BLaER1 treated with 17β-estradiol and CSF1 and Interleukin-3, amounts not matched to agents 10 nM and 100 nM (cell line): Measurements from ENCODE around the gene POTEF.
"Not testable (repeated sequence)": the region's sequence is repeated elsewhere in the genome, so short reads cannot be mapped to it uniquely, and the experiment has no call there.

Experiments used
- H3K27ac ChIP-seq, 11 experiments: shearing (Covaris generic); formaldehyde crosslinking; 2 replicates each; pipeline ENCODE4 v1.8.1; 2022
- H3K27me3 ChIP-seq, 11 experiments: shearing (Covaris generic); formaldehyde crosslinking; 2 replicates each; pipeline ENCODE4 v1.8.1; 2022
- H3K36me3 ChIP-seq, 11 experiments: shearing (Covaris generic); formaldehyde crosslinking; 2 replicates each; pipeline ENCODE4 v1.8.1; 2022
- H3K4me1 ChIP-seq, 10 experiments: shearing (Covaris generic); formaldehyde crosslinking; 2 replicates each; pipeline ENCODE4 v1.8.1; 2022
- H3K4me2 ChIP-seq, 11 experiments: shearing (Covaris generic); formaldehyde crosslinking; 2 replicates each; pipeline ENCODE4 v1.8.1; 2022
- H3K4me3 ChIP-seq, 10 experiments: shearing (Covaris generic); formaldehyde crosslinking; 2 replicates each; pipeline ENCODE4 v1.8.1; 2022
- H3K9ac ChIP-seq, 11 experiments: shearing (Covaris generic); formaldehyde crosslinking; 2 replicates each; pipeline ENCODE4 v1.8.1; 2022
- H3K9me3 ChIP-seq, 11 experiments: shearing (Covaris generic); formaldehyde crosslinking; replicated peaks in 1 of 11; 2 replicates each; pipeline ENCODE4 v1.8.1; 2022
- H4K20me1 ChIP-seq, 11 experiments: shearing (Covaris generic); formaldehyde crosslinking; 2 replicates each; pipeline ENCODE4 v1.8.1; 2022
- Cebpa-rat ChIP-seq, 11 experiments: shearing (Covaris generic); IDR thresholded peaks; 2 replicates each; pipeline ENCODE4 v1.8.1; 2022

POTEF gene

GRCh38 chr2:130135692-130136541 is 6.9 kb upstream of the POTEF start:
- no peak overlapping the region for H3K4me3 ChIP-seq

DNA sequence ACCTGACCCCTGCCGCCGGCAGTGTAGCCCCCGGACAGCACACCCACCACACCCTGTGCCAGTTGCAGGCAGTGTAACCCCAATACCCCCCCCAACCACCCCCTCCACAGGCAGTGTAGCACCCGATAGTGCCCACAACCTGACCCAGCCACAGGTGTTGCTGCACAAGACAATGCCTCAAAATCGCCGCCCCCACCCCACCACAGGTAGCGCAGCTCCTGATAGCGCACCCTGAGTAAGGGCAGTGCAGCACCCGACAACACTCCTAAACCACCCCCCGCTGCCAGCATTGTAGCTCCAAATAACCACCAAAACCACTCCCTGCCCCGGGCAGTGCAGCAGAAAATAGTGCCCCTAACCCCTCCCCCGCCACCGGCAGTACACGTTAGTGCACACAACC is 558 bp downstream of the POTEF start:
- not testable (repeated sequence) for H3K36me3 ChIP-seq, H3K9me3 ChIP-seq, H3K4me1 ChIP-seq, H3K9ac ChIP-seq, H3K4me3 ChIP-seq, H3K4me2 ChIP-seq, H3K27ac ChIP-seq, H4K20me1 ChIP-seq, H3K27me3 ChIP-seq

More at GRCh38 chr2:130135692-130136541, 6.9 kb upstream of the POTEF start:
- peaks cover 0 to 17% (median 11%) of the 10 kb centered on the region in 10 experiments; a peak in 9 of 20 replicates for H3K4me1 ChIP-seq
- TF ChIP-seq Cebpa-rat (IDR thresholded peaks at IDR 0.05), result no peak
- no peak overlapping the region for H3K9ac ChIP-seq
- H3K9me3 ChIP-seq, result no peaks in the 10 kb centered on the region
- no peaks in the 10 kb centered on the region for H3K27me3 ChIP-seq
- H3K27ac ChIP-seq, result no peak overlapping the region
- no peaks in the 10 kb centered on the region for H3K36me3 ChIP-seq
- H4K20me1 ChIP-seq, result no peaks in the 10 kb centered on the region
- peak overlapping the region in 4 of 11 experiments; percentile 5 to 12 (median 6); a peak in 4 of 22 replicates for H3K4me2 ChIP-seq

DNA sequence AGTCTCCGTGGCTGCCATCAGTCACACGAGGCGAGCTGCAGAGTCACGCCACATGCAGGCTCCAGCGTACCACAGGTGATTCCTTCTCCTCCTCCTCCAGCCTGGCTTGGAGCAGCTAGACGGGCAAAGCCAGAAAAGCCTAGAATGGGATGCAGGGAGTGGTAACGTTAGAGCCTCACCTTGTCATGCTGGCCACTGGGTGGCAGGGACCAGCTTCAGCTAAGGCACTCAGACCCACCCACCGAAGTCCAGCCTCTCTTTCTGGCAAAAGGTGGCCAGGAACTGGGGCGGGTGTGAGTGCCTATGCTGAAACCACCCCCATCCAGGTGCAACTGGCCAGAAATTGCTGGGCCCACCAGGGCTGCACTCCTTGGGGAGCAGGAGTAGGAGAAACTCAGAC is 1.3 kb downstream of the POTEF start:
- H3K4me3 ChIP-seq, H3K4me2 ChIP-seq, H3K27ac ChIP-seq, H3K9ac ChIP-seq, H3K9me3 ChIP-seq, H4K20me1 ChIP-seq, H3K27me3 ChIP-seq, H3K36me3 ChIP-seq, H3K4me1 ChIP-seq: not testable (repeated sequence)

- not testable (repeated sequence) for H3K9ac ChIP-seq, H4K20me1 ChIP-seq, H3K36me3 ChIP-seq, H3K9me3 ChIP-seq, H3K4me2 ChIP-seq, H3K27me3 ChIP-seq, H3K27ac ChIP-seq, H3K4me1 ChIP-seq, H3K4me3 ChIP-seq
Observed at GRCh38 chr2:130120924-130121323, 8.1 kb downstream of the POTEF start.

DNA sequence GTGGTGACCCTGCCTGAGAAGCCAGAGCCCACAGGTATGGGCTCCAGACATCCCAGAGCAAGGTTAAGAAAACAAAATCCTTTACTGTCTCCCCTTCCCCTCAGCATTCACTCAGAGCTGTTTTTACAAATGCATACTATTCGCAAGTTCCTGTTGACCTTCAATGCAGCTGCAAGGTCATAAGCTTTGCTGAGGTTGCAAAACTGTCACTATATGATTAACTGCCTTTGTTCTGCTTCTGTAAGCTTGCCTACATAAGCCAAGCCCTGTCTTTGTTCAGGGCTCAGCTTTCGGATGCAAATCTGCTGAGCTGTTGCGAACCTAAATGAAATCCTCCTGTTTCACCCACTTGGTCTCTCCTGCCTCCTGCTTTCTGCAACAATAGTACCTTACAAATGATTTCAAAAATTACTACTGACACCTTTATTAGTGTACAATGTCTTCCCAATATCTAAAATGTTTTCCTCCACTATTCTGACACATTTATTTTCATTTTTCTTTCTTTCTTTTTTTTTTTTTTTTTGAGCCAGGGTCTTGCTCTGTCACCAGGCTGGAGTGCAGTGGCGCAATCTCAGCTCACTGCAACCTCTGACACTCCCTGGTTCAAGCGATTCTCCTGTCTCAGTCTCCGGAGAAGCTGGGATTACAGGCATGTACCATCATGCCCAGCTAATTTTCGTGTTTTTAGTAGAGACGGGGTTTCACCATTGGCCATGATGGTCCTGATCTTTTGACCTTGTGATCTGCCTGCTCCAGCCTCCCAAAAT is 26.2 kb downstream of the POTEF start:
- H3K27ac ChIP-seq, H3K9ac ChIP-seq, H3K36me3 ChIP-seq, H3K4me3 ChIP-seq, H3K4me1 ChIP-seq, H4K20me1 ChIP-seq, H3K9me3 ChIP-seq, H3K4me2 ChIP-seq, H3K27me3 ChIP-seq: not testable (repeated sequence)

DNA sequence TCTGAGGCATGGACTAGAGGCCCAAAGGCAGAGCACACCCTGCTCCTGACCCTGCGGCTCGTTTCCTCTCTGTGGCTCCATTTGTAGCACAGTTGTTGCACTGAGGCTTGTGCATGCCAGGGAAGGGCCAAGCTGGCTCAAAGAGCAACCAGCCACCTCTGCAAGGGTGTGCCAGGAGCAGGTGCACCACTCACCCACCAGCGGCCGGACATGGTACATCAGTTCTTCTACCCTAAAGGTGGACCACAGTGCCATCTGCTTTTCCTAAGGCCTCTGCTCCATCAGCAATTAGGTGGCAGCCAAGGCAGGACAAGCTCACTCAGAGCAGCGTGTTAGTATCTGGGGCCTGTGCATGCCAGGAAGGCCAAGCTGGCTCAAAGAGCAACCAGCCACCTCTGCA is 66.4 kb downstream of the POTEF start:
- not testable (repeated sequence) for H3K4me1 ChIP-seq, H3K4me2 ChIP-seq, H3K27ac ChIP-seq, H3K27me3 ChIP-seq, H3K9me3 ChIP-seq, H3K4me3 ChIP-seq, H4K20me1 ChIP-seq, H3K9ac ChIP-seq, H3K36me3 ChIP-seq

GRCh38 chr2:130059982-130060381 is 69.0 kb downstream of the POTEF start:
- H4K20me1 ChIP-seq, H3K27me3 ChIP-seq, H3K9ac ChIP-seq, H3K36me3 ChIP-seq, H3K4me2 ChIP-seq, H3K27ac ChIP-seq, H3K4me1 ChIP-seq, H3K4me3 ChIP-seq, H3K9me3 ChIP-seq: not testable (repeated sequence)

GRCh38 chr2:130056336-130056735 is 72.7 kb downstream of the POTEF start:
- H3K27me3 ChIP-seq, H3K4me2 ChIP-seq, H3K9me3 ChIP-seq, H3K4me1 ChIP-seq, H3K4me3 ChIP-seq, H3K36me3 ChIP-seq, H4K20me1 ChIP-seq, H3K9ac ChIP-seq, H3K27ac ChIP-seq: not testable (repeated sequence)

DNA sequence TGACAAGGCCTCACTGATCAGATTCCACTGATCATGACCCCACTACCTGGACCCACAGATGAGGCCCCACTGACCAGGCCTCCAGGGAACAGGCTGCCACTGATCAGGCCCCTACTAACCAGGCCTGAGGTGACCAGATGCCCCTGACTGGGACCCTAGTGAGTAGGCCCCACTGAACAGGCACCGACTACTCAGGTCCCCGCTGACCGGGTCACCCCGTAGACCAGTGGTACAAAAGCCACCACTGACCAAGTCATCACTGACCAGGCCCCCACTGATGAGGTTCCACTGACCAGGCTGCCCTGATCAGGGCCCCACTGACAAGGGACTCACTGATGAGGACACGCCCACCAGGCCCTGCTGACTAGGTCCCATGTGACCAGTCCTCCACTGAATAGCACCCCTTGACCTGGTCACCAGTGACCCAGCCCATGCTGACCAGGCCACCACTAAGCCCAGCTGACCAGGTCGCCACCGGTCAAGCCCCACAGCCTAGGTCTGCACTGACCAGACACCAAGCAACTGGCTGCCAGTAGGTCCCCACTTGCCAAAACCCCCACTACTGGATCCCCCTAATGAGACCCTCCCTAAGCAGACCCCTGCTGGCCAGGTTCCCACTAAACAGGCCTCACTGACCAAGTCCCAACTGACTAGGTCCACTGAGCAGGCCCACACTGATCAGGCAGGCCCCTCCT is 75.7 kb downstream of the POTEF start:
- not testable (repeated sequence) for H3K27ac ChIP-seq, H3K27me3 ChIP-seq, H3K9ac ChIP-seq, H4K20me1 ChIP-seq, H3K4me2 ChIP-seq, H3K4me3 ChIP-seq, H3K4me1 ChIP-seq, H3K36me3 ChIP-seq, H3K9me3 ChIP-seq

DNA sequence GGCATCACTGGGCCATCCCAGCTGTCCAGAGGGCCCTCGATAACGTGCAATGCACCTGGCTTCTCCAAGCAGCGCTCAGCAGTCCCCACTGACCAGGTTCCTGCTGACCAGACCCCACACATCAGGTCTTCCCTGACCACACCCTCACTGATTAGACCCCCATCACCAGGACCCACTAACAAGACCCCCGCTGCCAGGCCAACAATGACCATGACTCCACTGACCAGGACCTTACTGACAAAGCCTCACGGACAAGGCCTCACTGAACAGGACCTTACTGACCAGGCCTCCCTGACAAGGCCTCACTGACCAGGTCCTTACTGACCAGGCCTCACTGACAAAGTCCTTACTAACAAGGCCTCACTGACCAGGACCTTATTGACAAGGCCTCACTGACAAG is 76.6 kb downstream of the POTEF start:
- H3K4me3 ChIP-seq, H3K4me1 ChIP-seq, H3K27me3 ChIP-seq, H3K27ac ChIP-seq, H3K9me3 ChIP-seq, H3K4me2 ChIP-seq, H3K36me3 ChIP-seq, H4K20me1 ChIP-seq, H3K9ac ChIP-seq: not testable (repeated sequence)

DNA sequence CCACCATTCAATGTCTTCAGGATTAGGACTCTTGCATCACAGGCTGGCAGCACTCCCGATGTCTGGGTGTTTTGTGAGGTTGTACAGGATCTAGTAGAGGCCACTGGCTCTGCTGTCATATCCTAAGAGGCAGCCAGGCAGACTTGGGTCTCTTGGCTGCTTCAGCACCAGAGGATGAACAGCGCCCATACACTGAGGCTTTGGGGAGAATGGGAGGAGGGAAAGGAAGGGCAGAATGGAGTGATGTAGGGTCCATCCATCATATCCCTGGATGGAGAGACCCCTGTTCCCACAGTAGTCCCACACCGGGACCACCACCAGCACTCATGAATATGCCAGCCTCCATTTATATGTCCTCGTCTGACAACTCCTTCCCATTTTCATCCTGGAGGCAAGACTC is 80.6 kb downstream of the POTEF start:
- H3K4me2 ChIP-seq, H4K20me1 ChIP-seq, H3K36me3 ChIP-seq, H3K4me3 ChIP-seq, H3K9ac ChIP-seq, H3K27me3 ChIP-seq, H3K4me1 ChIP-seq, H3K9me3 ChIP-seq, H3K27ac ChIP-seq: not testable (repeated sequence)

- not testable (repeated sequence) for H3K4me2 ChIP-seq, H3K4me1 ChIP-seq, H3K9ac ChIP-seq, H3K27ac ChIP-seq, H4K20me1 ChIP-seq, H3K36me3 ChIP-seq, H3K9me3 ChIP-seq, H3K27me3 ChIP-seq, H3K4me3 ChIP-seq
Observed at GRCh38 chr2:130038265-130038603, 90.8 kb downstream of the POTEF start.

DNA sequence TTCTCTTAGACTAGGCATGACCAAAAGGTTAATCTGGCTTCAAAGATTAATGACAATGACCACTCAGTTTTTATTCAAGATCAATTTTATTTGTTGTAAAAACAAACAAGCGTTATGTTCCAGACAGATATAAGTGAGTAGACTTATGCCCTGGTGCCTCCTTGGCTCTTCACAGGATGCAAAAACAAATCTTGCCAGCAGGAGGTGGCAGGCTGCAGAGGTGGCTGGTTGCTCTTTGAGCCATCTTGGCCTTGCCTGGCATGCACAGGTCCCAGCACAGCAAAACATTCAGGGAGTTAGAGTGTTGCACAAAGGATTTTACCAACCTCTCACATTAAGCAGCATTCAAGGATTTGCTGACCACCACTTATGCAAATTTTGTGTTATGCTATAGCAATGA is 103.1 kb downstream of the POTEF start:
- not testable (repeated sequence) for H3K4me2 ChIP-seq, H3K4me1 ChIP-seq, H3K4me3 ChIP-seq

More for the DNA sequence above, 103.1 kb downstream of the POTEF start:
- H3K36me3 ChIP-seq, H3K27me3 ChIP-seq, H3K9ac ChIP-seq, H3K27ac ChIP-seq, H4K20me1 ChIP-seq, H3K9me3 ChIP-seq: not testable (repeated sequence)
